Uterus (tissue), 2 donors: ENCODE results near the gene HIC1.

Source experiments
- POLR2A ChIP-seq, 2 donors: fragments of 450-650 bp; IDR thresholded peaks; one replicate each; pipeline ENCODE4 v1.6.1; 2016; ENCODE audit warnings: antibody characterized with exemption in 2 of 2, mild to moderate bottlenecking in 1 of 2, moderate library complexity in 1 of 2
- TF ChIP-seq, protein P1 (sequence below), 4 experiments: fragments of 200-600 bp in 2 of 4; fragments of 450-650 bp in 2 of 4; sonication (generic) in 2 of 4; IDR thresholded peaks; one replicate each; pipeline ENCODE4 v1.5.1; 2016 to 2019; ENCODE audit warnings: antibody characterized with exemption in 4 of 4, mild to moderate bottlenecking in 2 of 4, moderate library complexity in 1 of 4

DNA sequence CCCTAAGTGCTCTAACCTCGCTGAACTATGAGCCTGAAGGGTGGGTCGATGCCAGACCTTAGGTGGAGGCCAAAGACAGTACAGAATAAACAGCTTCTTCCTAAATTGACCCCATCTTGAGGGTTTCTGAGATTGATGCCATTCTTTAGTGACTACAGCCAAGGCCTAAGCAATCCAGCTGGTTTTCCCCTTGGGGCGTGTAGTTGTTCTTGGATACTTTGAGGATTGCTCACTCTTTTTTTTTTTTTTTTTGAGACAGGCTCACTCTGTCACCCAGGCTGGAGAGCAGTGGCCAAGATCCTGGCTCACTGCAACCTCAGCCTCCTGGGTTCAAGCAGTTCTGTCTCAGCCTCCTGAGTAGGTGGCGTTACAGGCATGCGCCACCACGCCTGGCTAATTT lies 11.1 kb upstream of the HIC1 start:
- TF ChIP-seq, protein P1, sequence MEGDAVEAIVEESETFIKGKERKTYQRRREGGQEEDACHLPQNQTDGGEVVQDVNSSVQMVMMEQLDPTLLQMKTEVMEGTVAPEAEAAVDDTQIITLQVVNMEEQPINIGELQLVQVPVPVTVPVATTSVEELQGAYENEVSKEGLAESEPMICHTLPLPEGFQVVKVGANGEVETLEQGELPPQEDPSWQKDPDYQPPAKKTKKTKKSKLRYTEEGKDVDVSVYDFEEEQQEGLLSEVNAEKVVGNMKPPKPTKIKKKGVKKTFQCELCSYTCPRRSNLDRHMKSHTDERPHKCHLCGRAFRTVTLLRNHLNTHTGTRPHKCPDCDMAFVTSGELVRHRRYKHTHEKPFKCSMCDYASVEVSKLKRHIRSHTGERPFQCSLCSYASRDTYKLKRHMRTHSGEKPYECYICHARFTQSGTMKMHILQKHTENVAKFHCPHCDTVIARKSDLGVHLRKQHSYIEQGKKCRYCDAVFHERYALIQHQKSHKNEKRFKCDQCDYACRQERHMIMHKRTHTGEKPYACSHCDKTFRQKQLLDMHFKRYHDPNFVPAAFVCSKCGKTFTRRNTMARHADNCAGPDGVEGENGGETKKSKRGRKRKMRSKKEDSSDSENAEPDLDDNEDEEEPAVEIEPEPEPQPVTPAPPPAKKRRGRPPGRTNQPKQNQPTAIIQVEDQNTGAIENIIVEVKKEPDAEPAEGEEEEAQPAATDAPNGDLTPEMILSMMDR (IDR thresholded peaks at IDR 0.05), result no peak
- no peak for TF ChIP-seq POLR2A (IDR thresholded peaks at IDR 0.05)
